H9 (cell line): ENCODE data around the gene MISP3. TPM values are rescaled to one million over a fixed set of nuclear protein-coding genes. Genes with fewer than 3 reads are reported as not detected.

Source experiments
- DNase-seq: peaks from one replicate; pipeline ENCODE4 v3.0.0-alpha.2; 2017
- H2AFZ ChIP-seq: one replicate; pipeline ENCODE4 v1.6.1; 2013; ENCODE audit warnings: mild to moderate bottlenecking, low read length, control low read depth, moderate library complexity
- H2AK5ac ChIP-seq: 2 replicates; pipeline ENCODE4 v1.6.1; 2013; ENCODE audit warnings: low read length, control low read depth, mixed read lengths; ENCODE audit not compliant: insufficient read length
- H2BK120ac ChIP-seq: one replicate; pipeline ENCODE4 v1.6.1; 2013; ENCODE audit warnings: low read depth, mild to moderate bottlenecking, low read length, control low read depth, inconsistent platforms; ENCODE audit not compliant: poor library complexity, severe bottlenecking
- H2BK12ac ChIP-seq: 2 replicates; pipeline ENCODE4 v1.6.1; 2013; ENCODE audit warnings: low read length, control low read depth, mixed read lengths, low read depth; ENCODE audit not compliant: insufficient read length
- H2BK15ac ChIP-seq: 2 replicates; pipeline ENCODE4 v1.6.1; 2013; ENCODE audit warnings: low read depth, low read length, control low read depth
- H2BK20ac ChIP-seq: one replicate; pipeline ENCODE4 v1.6.1; 2013; ENCODE audit warnings: low read depth, mild to moderate bottlenecking, low read length, control low read depth, inconsistent platforms; ENCODE audit not compliant: poor library complexity, severe bottlenecking
- H2BK5ac ChIP-seq: 2 replicates; pipeline ENCODE4 v1.6.1; 2013; ENCODE audit warnings: low read length, control low read depth, mixed read lengths; ENCODE audit not compliant: insufficient read length
- H3K14ac ChIP-seq: 2 replicates; pipeline ENCODE4 v1.6.1; 2013; ENCODE audit warnings: low read length, control low read depth; ENCODE audit not compliant: insufficient read depth
- H3K18ac ChIP-seq: 2 replicates; pipeline ENCODE4 v1.6.1; 2013; ENCODE audit warnings: low read depth, mild to moderate bottlenecking, mixed read lengths, low read length, control low read depth; ENCODE audit not compliant: insufficient read length
- H3K23ac ChIP-seq: 2 replicates; pipeline ENCODE4 v1.6.1; 2013; ENCODE audit warnings: low read length, control low read depth, mixed read lengths, low read depth; ENCODE audit not compliant: insufficient read length
- H3K23me2 ChIP-seq: 2 replicates; pipeline ENCODE4 v1.6.1; 2013; ENCODE audit warnings: low read depth, mild to moderate bottlenecking, mixed read lengths, low read length, control low read depth; ENCODE audit not compliant: insufficient read length, poor library complexity, severe bottlenecking
- H3K27ac ChIP-seq: 2 replicates; pipeline ENCODE4 v1.5.1; 2013; ENCODE audit warnings: low read length, control low read depth, mixed read lengths, low read depth; ENCODE audit not compliant: insufficient read length
- H3K27me3 ChIP-seq: 2 replicates; pipeline ENCODE4 v1.6.1; 2013; ENCODE audit warnings: low read length, control low read depth, inconsistent platforms; ENCODE audit not compliant: insufficient read depth
- H3K4ac ChIP-seq: 2 replicates; pipeline ENCODE4 v1.6.1; 2013; ENCODE audit warnings: low read depth, mild to moderate bottlenecking, control low read depth, inconsistent platforms, low read length, moderate library complexity
- H3K4me1 ChIP-seq: 2 replicates; pipeline ENCODE4 v1.6.1; 2013; ENCODE audit warnings: low read length, control low read depth, inconsistent platforms; ENCODE audit not compliant: insufficient read depth
- H3K4me2 ChIP-seq: 2 replicates; pipeline ENCODE4 v1.6.1; 2013; ENCODE audit warnings: low read length, control low read depth, mixed read lengths; ENCODE audit not compliant: insufficient read length, insufficient read depth
- H3K56ac ChIP-seq: 2 replicates; pipeline ENCODE4 v1.6.1; 2013; ENCODE audit warnings: low read depth, mild to moderate bottlenecking, mixed read lengths, low read length, control low read depth; ENCODE audit not compliant: insufficient read length
- H3K79me1 ChIP-seq: 2 replicates; pipeline ENCODE4 v1.6.1; 2013; ENCODE audit warnings: low read depth, mild to moderate bottlenecking, moderate library complexity, low read length, control low read depth, inconsistent platforms; ENCODE audit not compliant: insufficient read depth, poor library complexity, severe bottlenecking
- H3K79me2 ChIP-seq: 2 replicates; pipeline ENCODE4 v1.6.1; 2013; ENCODE audit warnings: low read length, control low read depth, inconsistent platforms; ENCODE audit not compliant: insufficient read depth
- H3K9ac ChIP-seq: 2 replicates; pipeline ENCODE4 v1.6.1; 2013; ENCODE audit warnings: low read length, control low read depth, mixed read lengths; ENCODE audit not compliant: insufficient read length; ENCODE audit errors: extremely low read depth
- H3K9me3 ChIP-seq: one replicate; pipeline ENCODE4 v1.6.1; 2013; ENCODE audit warnings: low read depth, low read length, inconsistent platforms; ENCODE audit not compliant: control insufficient read depth
- H3T11ph ChIP-seq: one replicate; pipeline ENCODE4 v1.6.1; 2013; ENCODE audit warnings: mild to moderate bottlenecking, low read length, control low read depth, inconsistent platforms
- H4K20me1 ChIP-seq: one replicate; pipeline ENCODE4 v1.6.1; 2013; ENCODE audit not compliant: control insufficient read depth, insufficient read length, insufficient read depth
- H4K5ac ChIP-seq: 2 replicates; pipeline ENCODE4 v1.6.1; 2013; ENCODE audit warnings: low read depth, mild to moderate bottlenecking, mixed read lengths, low read length, control low read depth; ENCODE audit not compliant: insufficient read length
- H4K8ac ChIP-seq: replicated peaks from 2 replicates; pipeline ENCODE4 v1.6.1; 2013; ENCODE audit warnings: low read length, control low read depth, mixed read lengths, low read depth; ENCODE audit not compliant: insufficient read length
- H4K91ac ChIP-seq: 2 replicates; pipeline ENCODE4 v1.6.1; 2013; ENCODE audit warnings: low read depth, mild to moderate bottlenecking, moderate library complexity, mixed read lengths, low read length, control low read depth; ENCODE audit not compliant: insufficient read length
- H3K27ac Mint-ChIP-seq, 3 experiments: 2 replicates in 2 of 3; 3 replicates in 1 of 3; pipeline ENCODE4 v1.8.0; 2020 to 2021; ENCODE audit warnings: mixed read lengths in 3 of 3, mild to moderate bottlenecking in 1 of 3, moderate library complexity in 1 of 3
- H3K27me3 Mint-ChIP-seq: 2 replicates; pipeline ENCODE4 v1.8.0; 2021; ENCODE audit warnings: low read depth, mild to moderate bottlenecking, moderate library complexity, mixed read lengths
- H3K36me3 Mint-ChIP-seq, 3 experiments: 2 replicates in 2 of 3; 3 replicates in 1 of 3; pipeline ENCODE4 v1.8.0; 2020 to 2021; ENCODE audit warnings: low read depth in 3 of 3, mixed read lengths in 3 of 3; ENCODE audit not compliant: insufficient read depth in 1 of 3
- H3K4me1 Mint-ChIP-seq, 2 experiments: 2 replicates each; pipeline ENCODE4 v1.8.0; 2020; ENCODE audit warnings: mixed read lengths in 2 of 2
- H3K4me3 Mint-ChIP-seq, 2 experiments: 2 replicates in 1 of 2; 3 replicates in 1 of 2; pipeline ENCODE4 v1.8.0; 2020 to 2021; ENCODE audit warnings: mild to moderate bottlenecking in 2 of 2, mixed read lengths in 2 of 2, moderate library complexity in 1 of 2
- H3K9me3 Mint-ChIP-seq, 2 experiments: 2 replicates in 1 of 2; 3 replicates in 1 of 2; pipeline ENCODE4 v1.8.0; 2020; ENCODE audit warnings: mild to moderate bottlenecking in 2 of 2, mixed read lengths in 2 of 2, moderate library complexity in 1 of 2
- WGBS: extraction: QIAGEN DNeasy Blood & Tissue Kit; methylation state at CpG from one replicate; pipeline ENCODE4 v1.1.7; 2013; ENCODE audit warnings: missing lambda C conversion rate, low lambda C conversion rate, mixed read lengths; ENCODE audit not compliant: insufficient read length; ENCODE audit errors: extremely low coverage; 5-methylcytosine and 5-hydroxymethylcytosine counted together
- total RNA-seq: library from RNA; stranded (reverse); gene quantifications from 2 replicates; pipeline ENCODE4 v1.2.1, GENCODE V29; 2021
- TF ChIP-seq, protein P1 (sequence below): fragments of 200-600 bp; sonication (generic); conservative IDR thresholded peaks from 3 replicates; pipeline ENCODE4 v1.8.0; 2021; ENCODE audit warnings: antibody characterized with exemption, mild to moderate bottlenecking

Gene MISP3
- total RNA-seq, 1 experiment from 2014 or later: 0.26 TPM

DNA sequence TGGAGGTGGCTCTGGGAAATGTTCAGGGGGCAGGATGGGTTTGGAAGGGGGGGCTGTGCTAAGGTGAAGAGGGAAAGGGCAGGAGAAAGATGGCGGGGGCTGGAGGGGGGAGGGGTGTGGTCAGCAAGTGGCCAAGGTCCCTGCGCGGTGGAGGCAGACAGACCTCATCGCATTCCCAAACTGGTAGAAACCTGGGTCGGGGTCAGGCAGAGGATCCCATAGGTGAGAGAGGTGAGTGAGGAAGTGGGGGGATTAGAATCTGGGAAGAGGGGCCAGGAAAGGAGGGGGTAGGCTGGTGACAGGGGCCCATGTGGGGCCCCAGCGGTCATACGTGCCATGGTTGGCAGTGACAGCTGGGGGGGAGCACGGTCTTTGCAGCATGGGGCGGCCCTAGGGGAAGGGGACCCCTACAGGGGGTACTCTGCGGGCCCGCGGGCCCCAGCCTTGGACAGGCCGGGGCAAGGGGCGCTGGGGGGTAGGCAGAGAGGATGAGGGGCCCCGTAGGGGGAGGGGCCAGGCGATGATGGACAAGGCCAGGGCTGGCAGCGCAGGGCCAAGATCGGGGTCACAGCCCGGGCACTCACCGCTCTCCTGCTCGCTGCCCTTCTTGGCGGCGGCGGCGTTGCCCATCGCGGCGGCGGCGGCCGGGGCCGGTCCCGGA, 44.5 kb downstream of the MISP3 start:
- H2AFZ ChIP-seq: no peak overlapping the region
- DNase-seq: no peak

More for the DNA sequence above, 44.5 kb downstream of the MISP3 start:
- H4K20me1 ChIP-seq: no peaks in the 10 kb centered on the region
- H3K36me3 Mint-ChIP-seq: peaks cover 5 to 18% (median 12%) of the 10 kb centered on the region in 3 experiments
- no peak overlapping the region for H2BK15ac ChIP-seq
- no peaks in the 10 kb centered on the region for H3K9me3 Mint-ChIP-seq
- no peak overlapping the region for H4K91ac ChIP-seq
- H3K27me3 ChIP-seq: no peaks in the 10 kb centered on the region; the same call in 1 of the 2 replicates
- no peak overlapping the region for H3K27ac ChIP-seq
- H2BK120ac ChIP-seq: no peak overlapping the region
- no peak overlapping the region for H2BK12ac ChIP-seq
- H3K27ac Mint-ChIP-seq: no peak overlapping the region
- no peak overlapping the region for H2BK20ac ChIP-seq
- peaks cover 2% of the 10 kb centered on the region; the same call in 1 of the 2 replicates for H3K27me3 Mint-ChIP-seq
- H4K5ac ChIP-seq: no peak overlapping the region
- no peak overlapping the region for H3T11ph ChIP-seq
- peaks cover 35 to 39% of the 10 kb centered on the region in 2 experiments for H3K4me1 Mint-ChIP-seq
- peak overlapping the region; percentile 78 to 83 for H3K4me3 Mint-ChIP-seq
- H3K18ac ChIP-seq: no peak overlapping the region
- H3K9me3 ChIP-seq: no peaks in the 10 kb centered on the region
- no peaks in the 10 kb centered on the region for H3K79me1 ChIP-seq
- no peak overlapping the region for H3K23ac ChIP-seq
- H3K9ac ChIP-seq: peak overlapping the region; percentile 46
- no peak overlapping the region for H2AK5ac ChIP-seq
- peaks cover 16% of the 10 kb centered on the region for H3K23me2 ChIP-seq
- no CpG with 5 or more reads among the region's 33 CpGs for WGBS
- H3K79me2 ChIP-seq: peaks cover 2% of the 10 kb centered on the region; the same call in 1 of the 2 replicates
- H3K14ac ChIP-seq: no peak overlapping the region
- no peak overlapping the region for H3K56ac ChIP-seq
- no peak overlapping the region for H4K8ac ChIP-seq
- peaks cover 9% of the 10 kb centered on the region; the same call in 1 of the 2 replicates for H3K4me1 ChIP-seq
- peak overlapping the region; percentile 69 for H3K4me2 ChIP-seq
- TF ChIP-seq, protein P1, sequence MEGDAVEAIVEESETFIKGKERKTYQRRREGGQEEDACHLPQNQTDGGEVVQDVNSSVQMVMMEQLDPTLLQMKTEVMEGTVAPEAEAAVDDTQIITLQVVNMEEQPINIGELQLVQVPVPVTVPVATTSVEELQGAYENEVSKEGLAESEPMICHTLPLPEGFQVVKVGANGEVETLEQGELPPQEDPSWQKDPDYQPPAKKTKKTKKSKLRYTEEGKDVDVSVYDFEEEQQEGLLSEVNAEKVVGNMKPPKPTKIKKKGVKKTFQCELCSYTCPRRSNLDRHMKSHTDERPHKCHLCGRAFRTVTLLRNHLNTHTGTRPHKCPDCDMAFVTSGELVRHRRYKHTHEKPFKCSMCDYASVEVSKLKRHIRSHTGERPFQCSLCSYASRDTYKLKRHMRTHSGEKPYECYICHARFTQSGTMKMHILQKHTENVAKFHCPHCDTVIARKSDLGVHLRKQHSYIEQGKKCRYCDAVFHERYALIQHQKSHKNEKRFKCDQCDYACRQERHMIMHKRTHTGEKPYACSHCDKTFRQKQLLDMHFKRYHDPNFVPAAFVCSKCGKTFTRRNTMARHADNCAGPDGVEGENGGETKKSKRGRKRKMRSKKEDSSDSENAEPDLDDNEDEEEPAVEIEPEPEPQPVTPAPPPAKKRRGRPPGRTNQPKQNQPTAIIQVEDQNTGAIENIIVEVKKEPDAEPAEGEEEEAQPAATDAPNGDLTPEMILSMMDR: no peak
- H3K4ac ChIP-seq: no peak overlapping the region
- no peak overlapping the region for H2BK5ac ChIP-seq
